GM04503 (cell line): ENCODE results near the gene ADCY1.
"Not testable (repeated sequence)": the region's sequence is repeated elsewhere in the genome, so short reads cannot be mapped to it uniquely, and the experiment has no call there.

Experiments used
- DNase-seq: peaks from one replicate; pipeline ENCODE4 v3.0.0-alpha.2; 2012; ENCODE audit warnings: low read depth

ADCY1 gene

GRCh38 chr7:45573661-45574415 lies at the start of gene ADCY1:
Gene ADCY1, plus strand, starts transcription at chr7:45574368. Its CDS starts 176 bp downstream, at chr7:45574544.
- no peak for DNase-seq

GRCh38 chr7:45524445-45524844 lies 49.7 kb upstream of the ADCY1 start:
- DNase-seq, result no peak

- DNase-seq, result no peak
Measured at GRCh38 chr7:45525057-45525456, 49.1 kb upstream of the ADCY1 start.

GRCh38 chr7:45543473-45543872 lies 30.7 kb upstream of the ADCY1 start:
- DNase-seq, result no peak

- DNase-seq, result not testable (repeated sequence)
Measured at GRCh38 chr7:45545105-45545710, 29.0 kb upstream of the ADCY1 start.

- DNase-seq, result not testable (repeated sequence)
Measured at GRCh38 chr7:45548917-45549316, 25.3 kb upstream of the ADCY1 start.

GRCh38 chr7:45563401-45563800 lies 10.8 kb upstream of the ADCY1 start:
- DNase-seq, result no peak

- no peak for DNase-seq
Measured at GRCh38 chr7:45563941-45564461, 10.2 kb upstream of the ADCY1 start.

- no peak for DNase-seq
Measured at GRCh38 chr7:45564485-45564884, 9.7 kb upstream of the ADCY1 start.

- DNase-seq, result no peak
Measured at GRCh38 chr7:45564886-45565455, 9.2 kb upstream of the ADCY1 start.

- no peak for DNase-seq
Measured at GRCh38 chr7:45566386-45566785, 7.8 kb upstream of the ADCY1 start.

GRCh38 chr7:45566961-45567360 lies 7.2 kb upstream of the ADCY1 start:
- no peak for DNase-seq

- DNase-seq, result no peak
Measured at GRCh38 chr7:45567713-45568112, 6.5 kb upstream of the ADCY1 start.

GRCh38 chr7:45568536-45569289 lies 5.5 kb upstream of the ADCY1 start:
- DNase-seq, result no peak

GRCh38 chr7:45569290-45569685 lies 4.9 kb upstream of the ADCY1 start:
- no peak for DNase-seq

- no peak for DNase-seq
Measured at GRCh38 chr7:45570797-45571196, 3.4 kb upstream of the ADCY1 start.

GRCh38 chr7:45573204-45573603 lies 964 bp upstream of the ADCY1 start:
- no peak for DNase-seq

- DNase-seq, result no peak
Measured at GRCh38 chr7:45574416-45574668, 174 bp downstream of the ADCY1 start.

GRCh38 chr7:45574669-45575500 lies 717 bp downstream of the ADCY1 start:
- no peak for DNase-seq

- DNase-seq, result no peak
Measured at GRCh38 chr7:45575501-45576248, 1.5 kb downstream of the ADCY1 start.
